ENCODE measurements around the gene DHRS13.
"Not testable (repeated sequence)": the region's sequence is repeated elsewhere in the genome, so short reads cannot be mapped to it uniquely, and the experiment has no call there.

DHRS13 gene

DNA sequence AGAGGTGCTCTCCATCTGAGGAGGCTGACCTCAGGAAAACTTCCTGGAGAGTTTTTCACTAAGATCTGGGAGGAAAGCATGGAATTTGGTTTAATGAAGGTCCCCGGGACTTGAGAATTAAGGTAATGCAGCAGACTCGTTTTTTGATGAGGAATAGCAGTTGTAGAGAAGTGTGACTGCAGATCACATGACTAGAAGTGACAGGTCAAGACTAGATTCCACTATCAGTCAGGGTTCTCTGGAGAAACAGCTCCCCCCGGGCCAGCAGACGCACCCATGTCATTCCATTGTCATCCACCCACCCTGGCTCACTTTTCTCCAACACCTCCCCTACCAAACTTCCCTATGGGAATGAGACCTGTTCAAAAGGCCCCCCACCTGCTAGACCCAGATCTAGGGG, 1.9 kb upstream of the DHRS13 start:
- TF ChIP-seq, protein P1, sequence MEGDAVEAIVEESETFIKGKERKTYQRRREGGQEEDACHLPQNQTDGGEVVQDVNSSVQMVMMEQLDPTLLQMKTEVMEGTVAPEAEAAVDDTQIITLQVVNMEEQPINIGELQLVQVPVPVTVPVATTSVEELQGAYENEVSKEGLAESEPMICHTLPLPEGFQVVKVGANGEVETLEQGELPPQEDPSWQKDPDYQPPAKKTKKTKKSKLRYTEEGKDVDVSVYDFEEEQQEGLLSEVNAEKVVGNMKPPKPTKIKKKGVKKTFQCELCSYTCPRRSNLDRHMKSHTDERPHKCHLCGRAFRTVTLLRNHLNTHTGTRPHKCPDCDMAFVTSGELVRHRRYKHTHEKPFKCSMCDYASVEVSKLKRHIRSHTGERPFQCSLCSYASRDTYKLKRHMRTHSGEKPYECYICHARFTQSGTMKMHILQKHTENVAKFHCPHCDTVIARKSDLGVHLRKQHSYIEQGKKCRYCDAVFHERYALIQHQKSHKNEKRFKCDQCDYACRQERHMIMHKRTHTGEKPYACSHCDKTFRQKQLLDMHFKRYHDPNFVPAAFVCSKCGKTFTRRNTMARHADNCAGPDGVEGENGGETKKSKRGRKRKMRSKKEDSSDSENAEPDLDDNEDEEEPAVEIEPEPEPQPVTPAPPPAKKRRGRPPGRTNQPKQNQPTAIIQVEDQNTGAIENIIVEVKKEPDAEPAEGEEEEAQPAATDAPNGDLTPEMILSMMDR (IDR thresholded peaks at IDR 0.05; ENCODE audit: low read depth, low read length, missing control alignments): no peak
- peaks cover 37% of the 10 kb centered on the region for H3K36me3 ChIP-seq (replicated peaks)
- H3K27ac ChIP-seq: no peak overlapping the region
- H3K4me3 ChIP-seq (ENCODE audit: low read depth, low read length): no peak overlapping the region
- no peaks in the 10 kb centered on the region for H3K27me3 ChIP-seq (replicated peaks)
- in situ Hi-C loops (cut with HindIII; ENCODE audit: low pct_ligation_motif_present, low sequenced_read_pairs): no loop called here
- DNase-seq: no peak

DNA sequence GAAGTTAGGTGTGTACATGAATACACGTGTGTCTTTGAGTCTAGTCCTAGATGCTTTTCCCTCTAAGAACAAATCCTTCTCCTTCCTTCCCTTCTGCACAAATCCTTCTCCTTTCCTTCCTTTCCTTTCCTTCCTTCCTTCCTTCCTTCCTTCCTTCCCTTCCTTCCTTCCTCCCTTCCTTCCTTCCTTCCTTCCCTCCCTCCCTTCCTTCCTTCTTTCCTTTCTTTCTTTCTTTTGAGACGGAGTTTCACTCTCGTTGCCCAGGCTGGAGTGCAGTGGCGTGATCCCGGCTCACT, 615 bp upstream of the DHRS13 start:
- H3K27me3 ChIP-seq (replicated peaks); in situ Hi-C loops (cut with HindIII; ENCODE audit: low pct_ligation_motif_present, low sequenced_read_pairs); DNase-seq; H3K4me3 ChIP-seq (ENCODE audit: low read depth, low read length); H3K27ac ChIP-seq: not testable (repeated sequence)
- peaks cover 24% of the 10 kb centered on the region for H3K36me3 ChIP-seq (replicated peaks)

DNA sequence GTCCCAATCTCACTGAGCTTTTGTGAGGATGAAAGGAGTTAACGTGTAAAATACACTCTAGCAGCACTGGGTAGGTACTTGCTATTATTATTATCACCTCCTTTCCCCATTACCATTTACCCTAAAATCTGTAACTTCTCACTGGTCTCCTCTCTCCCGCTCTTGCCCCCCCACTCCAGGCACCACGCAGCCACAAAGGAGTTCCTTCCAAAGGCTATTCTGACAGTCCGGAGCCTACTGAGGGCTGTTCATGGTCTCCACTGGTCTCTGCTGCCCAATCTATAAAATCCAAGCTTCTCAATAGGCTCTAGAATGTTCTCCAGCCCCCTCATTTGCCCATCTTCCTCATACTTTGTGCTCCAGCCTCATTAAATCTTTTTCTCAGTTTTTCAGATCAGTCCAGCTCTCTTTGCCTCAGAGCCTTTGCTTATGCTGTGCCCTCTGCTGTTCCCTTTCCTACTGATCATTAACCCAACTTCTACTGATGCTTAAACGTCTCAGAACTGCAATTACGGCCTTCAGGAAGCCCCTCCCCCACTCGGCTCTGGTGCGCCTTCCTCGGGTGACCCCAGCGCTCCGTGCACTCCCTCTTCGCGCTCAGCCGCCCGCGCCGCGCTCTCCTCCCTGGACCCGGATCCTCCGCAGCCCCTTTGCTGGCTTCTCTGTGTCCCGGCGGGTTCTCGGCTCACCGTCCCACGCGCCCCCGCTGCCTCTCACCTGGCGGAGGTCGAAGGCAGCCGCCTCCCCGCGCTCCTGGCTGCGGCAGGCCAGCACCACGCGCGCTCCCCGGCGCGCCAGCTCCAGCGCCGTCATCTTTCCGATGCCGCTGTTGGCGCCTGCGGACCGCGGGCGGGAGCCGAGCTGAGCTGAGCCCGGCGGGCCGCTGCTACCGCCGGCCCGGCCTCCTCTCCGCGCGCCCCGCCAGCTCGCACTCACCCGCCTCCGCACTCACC, 737 bp downstream of the DHRS13 start:
- Histone ChIP-seq H3K27ac (no peak overlapping the region), H3K36me3 (replicated peaks) (peaks cover 11% of the 10 kb centered on the region), H3K4me3 (ENCODE audit: low read depth, low read length) (peak overlapping the region; percentile 57), H3K27me3 (replicated peaks) (no peaks in the 10 kb centered on the region)
- TF ChIP-seq, protein P1 (IDR thresholded peaks at IDR 0.05; ENCODE audit: low read depth, low read length, missing control alignments): no peak
- DNase-seq: no peak
- in situ Hi-C loops (cut with HindIII; ENCODE audit: low pct_ligation_motif_present, low sequenced_read_pairs): no loop called here

DNA sequence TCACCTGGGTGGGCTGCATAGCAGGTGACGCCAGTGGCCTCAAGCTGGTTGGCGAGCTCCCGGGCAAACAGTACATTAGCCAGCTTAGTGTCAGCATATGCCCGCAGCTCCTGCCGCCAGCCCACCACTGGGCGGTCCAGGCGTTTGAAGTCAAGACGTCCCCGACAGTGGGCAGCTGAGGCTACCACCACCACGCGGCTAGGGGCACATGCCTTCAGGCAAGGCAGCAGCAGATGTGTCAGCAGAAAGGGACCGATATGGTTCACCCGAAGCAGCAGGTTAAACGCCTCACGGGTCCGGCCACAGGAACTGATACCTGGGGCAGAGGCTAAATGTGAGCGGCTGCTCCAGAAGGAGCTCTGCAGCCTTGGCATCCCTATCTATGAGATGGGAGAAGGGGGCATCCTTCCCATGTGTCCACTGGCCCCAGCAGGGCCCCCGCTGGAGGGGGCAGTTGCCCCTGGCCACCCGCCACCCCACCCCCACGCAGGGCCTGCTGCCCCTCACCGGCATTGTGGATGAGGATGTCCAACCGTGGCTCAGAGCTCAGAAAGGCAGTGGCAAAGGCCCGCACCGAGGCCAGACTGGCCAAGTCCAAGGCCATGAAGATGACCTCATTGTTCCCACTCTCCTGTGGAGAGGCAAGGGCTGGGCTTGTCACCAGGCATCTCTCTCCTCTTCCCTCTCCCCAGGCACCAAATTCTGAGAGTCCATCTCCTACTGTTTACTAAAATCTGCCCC, 1.7 kb downstream of the DHRS13 start:
- TF ChIP-seq, protein P1 (IDR thresholded peaks at IDR 0.05; ENCODE audit: low read depth, low read length, missing control alignments): no peak

DNA sequence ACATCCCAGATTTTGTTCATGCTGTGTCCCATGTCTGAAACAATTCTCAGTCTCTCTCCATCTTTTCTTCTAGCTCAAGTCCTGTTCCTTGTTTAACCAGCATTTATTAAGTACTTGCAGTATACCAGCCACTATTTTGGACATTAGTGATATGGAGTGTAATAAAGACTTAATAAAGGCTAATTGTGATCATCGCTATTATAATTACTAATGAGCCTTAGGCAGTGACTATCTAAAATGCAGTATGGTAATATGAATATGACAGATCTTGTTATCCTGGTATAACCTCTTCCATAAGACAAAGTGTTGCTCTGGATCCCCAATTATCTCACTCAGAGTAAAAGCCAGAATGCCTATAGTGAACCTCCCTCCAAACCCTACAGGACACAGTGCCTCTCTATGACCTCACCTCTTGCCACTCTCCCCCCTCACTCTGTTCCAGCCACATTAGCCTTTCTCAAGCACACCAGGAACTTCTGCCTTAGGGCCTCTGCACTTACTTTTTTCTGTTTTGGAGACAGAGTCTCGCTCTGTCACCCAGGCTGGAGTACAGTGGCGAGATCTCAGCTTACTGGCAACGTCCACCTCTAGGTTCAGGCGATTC, 3.6 kb downstream of the DHRS13 start:
- Histone ChIP-seq H3K27ac (no peak overlapping the region), H3K27me3 (replicated peaks) (no peaks in the 10 kb centered on the region), H3K4me3 (ENCODE audit: low read depth, low read length) (no peak overlapping the region), H3K36me3 (replicated peaks) (no peaks in the 10 kb centered on the region)
- DNase-seq: no peak
- TF ChIP-seq, protein P1 (IDR thresholded peaks at IDR 0.05; ENCODE audit: low read depth, low read length, missing control alignments): no peak
- in situ Hi-C loops (cut with HindIII; ENCODE audit: low pct_ligation_motif_present, low sequenced_read_pairs): no loop called here

More for the DNA sequence above, 1.7 kb downstream of the DHRS13 start:
- no peak overlapping the region for H3K27ac ChIP-seq
- peaks cover 3% of the 10 kb centered on the region for H3K36me3 ChIP-seq (replicated peaks)
- H3K4me3 ChIP-seq (ENCODE audit: low read depth, low read length): no peak overlapping the region
- DNase-seq: no peak
- in situ Hi-C loops (cut with HindIII; ENCODE audit: low pct_ligation_motif_present, low sequenced_read_pairs): no loop called here
- no peaks in the 10 kb centered on the region for H3K27me3 ChIP-seq (replicated peaks)

DNA sequence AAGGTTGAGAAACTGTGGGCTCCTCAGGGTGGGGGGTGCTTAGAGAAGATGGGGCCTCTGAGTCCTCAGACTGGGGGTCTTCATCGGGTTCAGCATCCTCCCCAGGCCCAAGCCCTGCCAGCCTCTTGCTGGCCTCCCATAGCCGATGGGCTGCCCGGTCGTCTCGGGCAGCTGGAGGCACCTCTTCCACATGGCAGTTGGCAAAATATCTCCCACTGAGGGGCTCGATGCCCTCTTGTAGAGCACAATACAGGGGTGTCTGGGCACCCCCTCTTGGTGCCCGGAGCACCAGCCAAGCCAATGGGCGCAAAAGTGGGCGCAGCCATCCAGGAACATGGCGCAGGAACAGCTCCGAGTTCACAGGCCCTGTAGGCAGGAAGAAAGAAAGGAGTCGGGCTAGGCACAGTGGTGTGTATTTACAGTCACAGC, 4.3 kb downstream of the DHRS13 start:
- in situ Hi-C loops (cut with HindIII; ENCODE audit: low pct_ligation_motif_present, low sequenced_read_pairs): no loop called here
- no peak overlapping the region for H3K4me3 ChIP-seq (ENCODE audit: low read depth, low read length)
- no peak overlapping the region for H3K27ac ChIP-seq

More for the DNA sequence above, 4.3 kb downstream of the DHRS13 start:
- no peak for DNase-seq
- TF ChIP-seq, protein P1 (IDR thresholded peaks at IDR 0.05; ENCODE audit: low read depth, low read length, missing control alignments): no peak
- H3K36me3 ChIP-seq (replicated peaks): no peaks in the 10 kb centered on the region
- H3K27me3 ChIP-seq (replicated peaks): no peaks in the 10 kb centered on the region

Data from brain microvascular endothelial cell (primary cell).